HG02840 (cell line): ENCODE results near the gene RGP1.

ENCODE experiments used
- ATAC-seq: cut with Tn5 transposase; IDR thresholded peaks from one replicate; pipeline ENCODE4 v1.9.1; 2021; ENCODE audit warnings: mild to moderate bottlenecking, moderate library complexity, moderate number of reproducible peaks; ENCODE audit not compliant: unreplicated experiment, low FRiP score

Gene RGP1

GRCh38 chr9:35798658-35799374, 49.7 kb downstream of the RGP1 start:
- no peak for ATAC-seq

GRCh38 chr9:35800530-35800929, 51.4 kb downstream of the RGP1 start:
- no peak for ATAC-seq

- no peak for ATAC-seq
Measured at GRCh38 chr9:35801328-35802128, 52.4 kb downstream of the RGP1 start.

- ATAC-seq = no peak
Measured at GRCh38 chr9:35806101-35806500, 57.0 kb downstream of the RGP1 start.
